A673 (cell line): ENCODE results near the gene C1QTNF4.

ENCODE experiments used
- EZH2 ChIP-seq: fragments of 200-600 bp; sonication (generic); IDR thresholded peaks from 2 replicates; pipeline ENCODE4 v1.6.1; 2017; ENCODE audit warnings: borderline replicate concordance, low read depth, mild to moderate bottlenecking, mixed read lengths, antibody characterized with exemption, low read length; ENCODE audit not compliant: poor library complexity, severe bottlenecking
- TF ChIP-seq, protein P1 (sequence below): fragments of 300-800, 200-600 bp; sonication (generic); conservative IDR thresholded peaks from 2 replicates; pipeline ENCODE4 v1.5.1; 2017; ENCODE audit warnings: low read depth, mild to moderate bottlenecking, antibody characterized with exemption, low read length, moderate library complexity, mixed read lengths

DNA sequence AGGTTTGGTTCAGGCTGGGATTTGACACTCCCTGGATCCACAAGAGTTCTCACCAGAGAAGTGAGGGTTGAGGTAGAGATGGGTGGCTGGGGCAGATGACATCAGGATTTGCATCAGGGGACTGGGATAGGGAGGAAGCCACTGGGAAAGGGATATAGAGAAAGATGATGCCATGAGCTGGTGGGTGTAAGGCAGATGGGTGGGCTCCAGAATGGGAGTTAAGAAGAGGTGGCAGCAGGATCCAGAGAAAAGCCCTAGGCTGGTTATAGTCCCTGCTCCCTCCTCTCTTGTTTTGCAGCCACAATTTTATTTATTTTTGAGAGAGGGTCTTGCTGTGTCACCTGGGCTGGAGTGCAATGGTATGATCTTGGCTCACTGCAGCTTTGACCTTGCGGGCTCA is 1.8 kb upstream of the C1QTNF4 start:
- TF ChIP-seq, protein P1, sequence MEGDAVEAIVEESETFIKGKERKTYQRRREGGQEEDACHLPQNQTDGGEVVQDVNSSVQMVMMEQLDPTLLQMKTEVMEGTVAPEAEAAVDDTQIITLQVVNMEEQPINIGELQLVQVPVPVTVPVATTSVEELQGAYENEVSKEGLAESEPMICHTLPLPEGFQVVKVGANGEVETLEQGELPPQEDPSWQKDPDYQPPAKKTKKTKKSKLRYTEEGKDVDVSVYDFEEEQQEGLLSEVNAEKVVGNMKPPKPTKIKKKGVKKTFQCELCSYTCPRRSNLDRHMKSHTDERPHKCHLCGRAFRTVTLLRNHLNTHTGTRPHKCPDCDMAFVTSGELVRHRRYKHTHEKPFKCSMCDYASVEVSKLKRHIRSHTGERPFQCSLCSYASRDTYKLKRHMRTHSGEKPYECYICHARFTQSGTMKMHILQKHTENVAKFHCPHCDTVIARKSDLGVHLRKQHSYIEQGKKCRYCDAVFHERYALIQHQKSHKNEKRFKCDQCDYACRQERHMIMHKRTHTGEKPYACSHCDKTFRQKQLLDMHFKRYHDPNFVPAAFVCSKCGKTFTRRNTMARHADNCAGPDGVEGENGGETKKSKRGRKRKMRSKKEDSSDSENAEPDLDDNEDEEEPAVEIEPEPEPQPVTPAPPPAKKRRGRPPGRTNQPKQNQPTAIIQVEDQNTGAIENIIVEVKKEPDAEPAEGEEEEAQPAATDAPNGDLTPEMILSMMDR: no peak
- no peak for TF ChIP-seq EZH2
